HG02870 (cell line): Measurements from ENCODE around the gene CSMD2.

ENCODE experiments used
- ATAC-seq: cut with Tn5 transposase; IDR thresholded peaks from one replicate; pipeline ENCODE4 v1.9.1; 2021; ENCODE audit warnings: mild to moderate bottlenecking, moderate library complexity; ENCODE audit not compliant: unreplicated experiment

Gene CSMD2

DNA sequence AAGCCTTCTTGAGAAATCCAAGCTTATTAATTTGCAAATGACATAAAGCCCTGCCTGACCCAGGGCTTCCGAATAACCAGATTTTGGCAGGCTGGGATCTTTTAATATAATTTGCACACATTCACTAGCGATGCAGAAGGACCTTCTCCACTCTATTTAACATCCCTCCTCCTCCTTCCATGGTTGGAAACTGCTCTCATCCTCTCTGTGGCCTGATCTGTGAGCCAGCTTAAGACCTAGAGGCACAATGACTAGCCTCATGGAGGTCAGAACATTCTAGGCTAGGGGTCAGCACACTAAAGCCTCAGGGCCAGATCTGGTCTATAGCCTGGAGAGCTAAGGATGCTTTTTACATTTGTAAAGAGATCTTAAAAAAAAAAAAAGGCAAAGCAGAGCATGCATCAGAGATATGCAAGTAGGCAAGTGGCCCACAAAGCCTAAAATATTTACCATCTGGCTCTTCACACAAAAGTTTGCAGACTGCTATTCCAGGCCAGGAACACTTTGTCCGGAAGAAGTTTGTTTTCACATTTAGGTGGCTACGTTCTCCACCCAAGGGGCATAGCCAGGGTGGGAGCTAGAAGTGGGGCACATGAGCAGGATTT, 439.4 kb downstream of the CSMD2 start:
- ATAC-seq: no peak

DNA sequence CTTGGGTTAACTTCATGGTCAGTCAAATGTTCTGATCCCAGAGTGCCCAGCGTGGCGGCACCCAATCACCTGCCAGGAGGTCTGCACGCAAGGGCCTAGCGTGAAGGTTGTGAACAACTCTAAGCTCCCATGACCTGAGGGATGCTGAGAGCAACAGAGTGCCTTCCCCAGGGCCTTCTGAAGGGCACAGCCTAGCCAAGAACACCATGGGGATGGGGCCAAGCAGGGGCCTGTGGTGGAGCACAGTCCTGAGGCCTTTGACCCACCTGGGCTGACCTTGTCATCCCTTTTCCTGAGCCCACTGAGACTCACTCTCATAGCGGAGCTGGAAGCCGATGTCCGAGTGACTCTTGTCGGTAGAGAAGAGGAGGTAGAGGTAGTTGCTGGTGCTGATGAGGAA, 440.0 kb downstream of the CSMD2 start:
- ATAC-seq: no peak

DNA sequence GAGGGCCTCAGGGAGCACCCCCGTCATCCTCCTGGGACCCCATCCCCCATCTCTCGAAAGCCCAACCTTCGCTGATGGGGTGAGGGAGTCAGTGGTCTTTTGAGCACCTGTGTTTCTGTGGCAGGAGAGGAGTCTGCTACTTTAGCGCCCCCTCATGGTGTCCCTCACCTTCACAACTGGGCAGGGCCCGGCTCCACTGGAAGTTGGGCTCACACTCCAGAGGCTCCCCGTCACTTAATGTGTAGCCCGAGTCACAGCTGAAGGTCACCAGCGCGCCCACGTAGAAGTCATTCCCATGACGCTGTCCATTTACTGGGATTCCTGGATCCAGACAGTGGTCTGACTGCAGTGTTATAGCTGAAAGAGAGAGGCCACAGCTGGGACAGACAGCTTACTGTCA, 440.7 kb downstream of the CSMD2 start:
- ATAC-seq: no peak

DNA sequence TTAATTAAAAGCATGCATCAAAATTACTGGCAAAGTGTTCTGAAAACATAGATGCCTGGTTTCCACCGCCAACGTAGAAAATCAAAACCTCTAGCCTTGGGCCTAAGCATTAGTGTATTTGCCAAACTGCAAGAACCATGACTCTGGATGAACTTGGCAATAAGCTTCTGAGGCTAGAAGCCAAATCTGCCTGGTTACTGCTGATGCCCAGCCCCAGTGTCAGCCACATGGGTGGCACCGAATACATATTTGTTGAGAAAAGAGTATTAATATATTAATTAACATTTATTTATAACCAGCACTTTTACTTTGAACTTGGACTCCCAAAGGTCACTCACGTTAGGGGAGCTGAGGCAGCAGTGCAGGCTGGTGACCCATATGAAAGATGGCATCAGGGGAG, 441.8 kb downstream of the CSMD2 start:
- no peak for ATAC-seq

DNA sequence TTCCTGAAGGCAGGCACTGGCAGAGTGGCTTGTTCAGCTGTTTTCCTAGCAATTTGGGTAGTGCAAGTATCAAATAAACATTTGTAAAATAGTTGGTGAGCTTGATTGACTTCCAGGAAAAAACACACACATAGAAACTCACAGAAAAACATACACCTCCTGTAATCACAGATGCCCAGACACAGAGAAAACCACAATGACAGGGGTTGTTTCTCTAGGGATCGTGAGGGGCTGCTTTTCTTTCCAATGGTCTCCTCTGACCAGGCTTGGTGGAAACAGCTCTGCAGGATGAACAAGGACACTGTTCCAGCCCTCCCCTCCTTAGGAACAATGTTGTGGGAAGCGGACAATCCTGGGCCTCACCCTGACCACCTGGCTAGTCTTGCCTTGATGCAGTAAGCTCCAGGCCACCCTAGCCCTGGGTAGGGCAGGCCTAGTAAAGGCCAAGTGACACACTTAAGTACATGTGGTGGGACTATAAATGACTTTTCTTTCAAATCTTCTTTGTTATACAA, 443.7 kb downstream of the CSMD2 start:
- no peak for ATAC-seq

DNA sequence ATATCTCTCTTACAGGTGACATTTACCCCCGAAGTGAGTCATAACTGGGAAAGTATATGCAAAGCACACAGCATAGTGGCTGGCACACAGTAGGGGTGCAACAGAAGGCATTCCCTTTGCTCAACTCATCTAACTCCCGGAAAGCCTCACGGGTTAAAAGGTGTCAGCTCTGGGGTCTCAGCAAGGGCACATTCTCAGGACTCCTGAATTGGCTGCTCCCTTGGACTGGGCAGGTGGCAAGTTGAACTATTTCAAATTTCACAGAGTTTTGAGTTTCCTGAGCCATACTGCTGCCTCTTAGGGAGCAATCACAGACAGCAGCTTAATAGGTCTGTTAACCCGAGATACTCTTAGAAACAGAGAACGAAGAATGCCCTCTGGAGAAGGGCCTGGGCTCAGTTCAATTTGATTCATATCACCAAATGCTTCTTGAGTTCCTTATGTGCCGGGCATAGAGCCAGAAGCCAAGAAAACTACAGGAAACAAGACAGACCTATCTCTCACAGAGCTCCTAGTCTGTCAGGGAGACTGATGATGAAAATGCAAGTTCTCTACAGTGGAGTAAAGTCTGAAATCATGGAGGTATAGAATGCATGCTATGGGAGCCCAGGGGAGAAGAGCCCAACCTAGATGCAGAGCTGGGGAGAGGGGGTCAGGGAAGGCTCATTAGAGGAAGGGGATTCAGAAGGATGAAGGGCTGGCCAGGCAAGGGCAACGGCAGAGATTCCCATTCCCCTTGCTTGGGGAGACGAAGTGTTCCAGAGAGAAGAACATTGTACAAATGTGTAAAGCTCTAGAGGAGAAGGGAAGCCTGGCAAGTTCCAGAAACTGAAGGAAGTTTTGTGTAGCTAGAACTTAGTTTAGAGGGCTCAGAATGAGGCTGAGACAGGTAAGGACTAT, 445.0 kb downstream of the CSMD2 start:
- no peak for ATAC-seq

DNA sequence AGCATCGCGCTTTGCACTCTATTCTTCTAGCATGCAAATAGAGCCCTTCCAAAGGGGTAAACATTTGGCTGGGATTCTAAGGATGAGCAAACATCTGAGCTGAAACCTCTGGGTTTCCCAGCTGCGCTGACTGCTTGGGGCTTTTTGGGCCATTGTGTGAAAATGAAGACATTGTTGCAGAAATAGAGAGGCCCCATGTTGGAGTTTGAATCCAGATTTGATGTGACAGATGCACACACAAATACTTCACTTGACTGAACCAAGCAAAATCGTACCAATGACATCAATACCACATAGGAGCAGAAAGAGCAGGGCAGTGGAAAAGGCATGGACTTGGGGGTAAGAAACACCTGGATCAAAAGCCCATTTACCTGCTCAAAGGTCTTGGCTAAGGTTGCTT, 445.7 kb downstream of the CSMD2 start:
- ATAC-seq: no peak

DNA sequence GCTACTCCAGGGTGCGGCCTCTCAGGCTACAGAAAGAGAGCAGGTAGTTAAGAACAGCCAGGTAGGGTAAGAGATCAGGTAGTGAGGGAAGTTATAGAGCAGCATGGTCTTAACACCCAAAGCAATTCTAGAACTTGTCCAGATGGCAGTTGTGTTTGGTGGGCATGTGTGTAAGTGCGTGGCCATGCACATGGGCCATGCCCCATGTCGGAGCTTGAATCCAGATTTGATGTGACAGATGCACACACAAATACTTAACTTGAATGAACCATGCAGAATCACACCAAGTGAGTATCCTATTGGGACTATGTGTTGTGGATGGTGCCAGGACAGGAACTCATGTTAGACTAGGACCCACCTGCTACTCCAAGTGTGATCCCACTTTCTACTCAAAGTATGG, 446.8 kb downstream of the CSMD2 start:
- no peak for ATAC-seq

DNA sequence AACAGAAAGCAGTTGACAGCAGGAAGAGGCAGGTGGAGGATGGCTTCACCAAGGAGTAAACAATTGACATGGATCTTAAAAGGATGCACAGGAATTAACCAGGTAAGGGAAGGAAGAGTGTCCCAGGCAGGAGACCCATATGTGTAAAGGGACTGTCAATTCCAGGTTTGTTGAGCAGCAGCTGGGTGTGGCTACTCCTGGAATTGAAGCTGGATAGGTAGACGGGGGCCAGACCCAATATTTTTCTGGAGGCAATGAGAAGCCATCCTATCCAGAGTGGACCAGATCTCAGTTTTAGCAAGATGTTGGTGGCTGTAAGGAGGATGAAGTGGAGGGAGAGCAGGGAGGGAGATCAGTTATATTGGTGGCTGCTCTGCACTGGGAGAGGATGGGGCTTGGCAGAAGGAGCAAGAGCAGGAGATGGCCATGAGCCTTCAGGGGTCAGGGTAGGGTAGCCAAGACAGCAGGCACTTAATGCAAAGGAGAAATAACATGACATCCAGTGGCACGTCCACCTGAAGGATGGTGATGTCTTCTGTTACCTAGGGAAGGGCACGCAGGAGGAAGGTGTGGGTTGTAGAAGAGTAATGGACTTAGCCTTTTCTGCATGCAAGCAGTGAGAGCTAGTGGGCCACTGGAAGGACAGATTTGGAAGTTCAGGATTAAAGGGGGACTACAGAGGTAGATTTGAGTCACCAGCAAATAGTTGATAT, 447.9 kb downstream of the CSMD2 start:
- no peak for ATAC-seq

DNA sequence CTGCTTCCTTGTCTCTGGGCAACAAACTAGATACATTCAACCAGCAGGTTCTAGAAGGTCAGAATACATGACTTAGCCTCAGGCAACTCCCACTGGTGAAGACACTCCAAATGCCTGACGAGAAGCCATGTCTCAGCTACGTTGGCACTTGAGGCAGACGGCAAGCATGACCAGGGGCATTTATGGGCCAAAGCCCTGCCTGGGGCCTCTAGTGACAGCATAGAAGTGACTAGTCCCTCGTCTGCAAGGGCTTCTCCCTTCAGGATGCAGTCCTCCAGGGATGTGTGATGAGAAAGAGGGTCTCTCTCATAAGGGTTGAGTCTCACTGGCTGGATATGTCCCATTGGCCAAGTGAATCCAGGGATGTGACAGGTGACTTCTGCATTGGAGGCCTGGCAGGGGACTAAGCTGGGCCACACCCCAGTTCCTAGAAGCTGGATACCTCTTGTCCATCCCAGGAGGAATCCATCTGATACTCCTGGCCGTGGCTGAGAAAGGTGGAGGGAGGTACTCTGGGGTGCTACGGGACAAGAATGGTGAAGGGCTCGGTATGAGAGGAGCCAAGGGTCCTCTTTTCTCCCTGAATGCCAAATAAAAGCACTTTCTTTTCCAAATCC, 449.7 kb downstream of the CSMD2 start:
- ATAC-seq: no peak

DNA sequence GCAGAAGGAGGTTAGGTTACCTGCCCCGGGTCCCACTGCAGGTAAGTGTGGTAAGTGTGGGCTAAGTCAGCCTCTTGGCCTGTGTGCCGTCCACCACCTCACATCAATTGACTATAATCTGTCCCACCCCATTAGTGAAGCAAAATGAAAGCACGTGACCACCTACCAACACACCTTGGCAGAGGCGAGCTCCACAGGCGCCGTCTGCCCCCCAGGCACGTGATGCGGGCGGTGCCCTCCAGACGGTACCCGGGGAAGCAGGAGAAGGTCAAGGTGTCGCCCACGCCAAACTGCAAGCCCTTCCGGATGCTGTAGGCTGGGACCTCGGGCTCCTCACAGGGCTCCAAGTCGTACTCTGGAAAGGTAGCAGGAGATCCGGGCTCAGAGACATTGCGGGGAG, 450.6 kb downstream of the CSMD2 start:
- no peak for ATAC-seq

DNA sequence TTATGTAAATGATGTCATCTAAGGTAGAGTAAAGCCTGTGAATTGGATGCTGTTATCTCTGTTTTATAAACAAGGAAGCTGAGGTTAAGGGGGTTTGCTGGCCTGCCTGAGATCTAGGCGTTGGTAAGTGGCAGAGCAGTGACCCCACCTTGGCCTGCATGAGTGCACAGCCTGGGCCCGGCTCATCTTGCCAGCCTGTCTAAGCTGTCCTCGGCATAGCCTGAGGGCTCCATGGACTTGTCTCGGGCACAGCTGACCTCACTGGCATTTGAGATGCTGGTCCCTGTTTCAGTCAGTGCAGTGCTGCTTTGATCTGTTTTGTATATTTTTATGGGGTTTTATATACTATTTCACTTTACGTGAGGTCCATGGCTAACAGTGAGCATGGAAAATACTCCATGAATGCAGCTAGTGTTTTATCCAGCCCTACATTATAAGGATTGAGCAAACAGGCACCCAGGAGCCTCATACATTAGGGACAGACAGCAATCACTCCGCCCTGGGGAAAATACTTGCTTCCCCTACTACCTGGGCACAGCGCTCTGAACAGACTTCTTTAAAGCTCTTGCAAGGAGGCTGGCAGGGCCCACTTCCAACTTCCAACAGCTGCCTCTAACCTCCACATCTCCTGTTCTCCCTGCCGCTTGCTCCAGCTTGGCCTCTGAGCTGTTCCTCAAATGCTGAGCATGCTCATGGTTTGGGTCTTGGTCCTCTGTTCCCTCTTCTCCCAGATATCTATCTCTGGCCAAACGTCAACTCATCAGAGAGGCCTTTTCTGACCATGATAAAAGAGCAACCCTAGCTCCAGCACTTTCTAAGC, 451.8 kb downstream of the CSMD2 start:
- no peak for ATAC-seq

DNA sequence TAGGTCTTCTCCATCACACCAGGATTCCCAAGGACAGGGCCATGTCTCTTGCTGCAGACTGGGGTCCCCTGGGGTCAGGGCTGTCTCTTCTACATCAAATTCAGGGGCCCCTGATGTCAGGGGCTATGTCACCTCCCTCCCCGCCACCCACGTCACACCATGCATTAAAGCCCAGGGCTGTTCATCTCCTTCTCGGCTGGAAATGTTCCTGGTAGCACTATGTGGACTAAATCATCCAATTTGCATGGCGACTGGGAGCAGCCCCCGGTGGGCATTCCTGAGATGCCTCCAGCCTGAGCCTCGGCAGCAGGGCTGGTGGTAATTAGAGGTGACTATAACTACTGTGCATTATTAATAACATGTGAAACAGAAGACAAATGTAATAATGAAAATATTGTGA, 452.8 kb downstream of the CSMD2 start:
- ATAC-seq: no peak

DNA sequence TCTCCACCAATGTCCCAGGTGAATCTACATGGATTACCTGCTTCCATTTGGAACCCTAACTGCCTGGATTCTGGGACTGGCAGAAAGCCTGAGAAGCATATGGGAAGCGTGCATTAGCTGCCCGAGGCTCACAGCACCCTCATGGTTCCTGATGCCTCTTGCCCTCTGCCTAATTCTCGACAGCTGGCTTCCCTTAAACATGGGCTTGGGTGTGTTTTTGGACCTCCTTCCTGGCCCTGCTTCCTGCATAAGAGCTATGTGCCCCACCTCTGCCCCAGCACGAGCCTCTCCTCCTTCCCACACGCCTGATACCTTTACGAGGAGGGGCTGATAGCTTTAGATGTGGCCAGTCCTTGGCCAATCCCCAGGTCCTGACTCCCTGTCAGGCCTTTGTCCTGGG, 453.5 kb downstream of the CSMD2 start:
- no peak for ATAC-seq

DNA sequence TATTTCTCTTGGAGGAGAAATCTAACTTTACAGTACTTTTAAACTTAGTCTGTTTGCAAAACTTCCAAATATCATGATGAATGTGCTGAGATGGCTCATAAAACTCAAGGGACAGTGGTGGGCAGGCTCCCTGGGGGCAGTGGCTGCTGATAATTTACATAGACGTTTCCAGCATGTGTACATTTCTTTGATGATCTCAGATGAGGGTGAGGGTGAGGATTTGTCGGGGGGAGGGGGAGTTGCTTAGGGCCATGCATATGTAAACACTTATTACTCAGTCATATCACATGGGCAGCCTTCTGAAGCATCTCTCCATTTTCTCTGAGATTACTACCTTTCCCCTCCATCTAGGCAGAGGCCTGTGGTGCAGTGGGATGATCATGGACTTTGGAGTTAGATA, 454.1 kb downstream of the CSMD2 start:
- no peak for ATAC-seq

DNA sequence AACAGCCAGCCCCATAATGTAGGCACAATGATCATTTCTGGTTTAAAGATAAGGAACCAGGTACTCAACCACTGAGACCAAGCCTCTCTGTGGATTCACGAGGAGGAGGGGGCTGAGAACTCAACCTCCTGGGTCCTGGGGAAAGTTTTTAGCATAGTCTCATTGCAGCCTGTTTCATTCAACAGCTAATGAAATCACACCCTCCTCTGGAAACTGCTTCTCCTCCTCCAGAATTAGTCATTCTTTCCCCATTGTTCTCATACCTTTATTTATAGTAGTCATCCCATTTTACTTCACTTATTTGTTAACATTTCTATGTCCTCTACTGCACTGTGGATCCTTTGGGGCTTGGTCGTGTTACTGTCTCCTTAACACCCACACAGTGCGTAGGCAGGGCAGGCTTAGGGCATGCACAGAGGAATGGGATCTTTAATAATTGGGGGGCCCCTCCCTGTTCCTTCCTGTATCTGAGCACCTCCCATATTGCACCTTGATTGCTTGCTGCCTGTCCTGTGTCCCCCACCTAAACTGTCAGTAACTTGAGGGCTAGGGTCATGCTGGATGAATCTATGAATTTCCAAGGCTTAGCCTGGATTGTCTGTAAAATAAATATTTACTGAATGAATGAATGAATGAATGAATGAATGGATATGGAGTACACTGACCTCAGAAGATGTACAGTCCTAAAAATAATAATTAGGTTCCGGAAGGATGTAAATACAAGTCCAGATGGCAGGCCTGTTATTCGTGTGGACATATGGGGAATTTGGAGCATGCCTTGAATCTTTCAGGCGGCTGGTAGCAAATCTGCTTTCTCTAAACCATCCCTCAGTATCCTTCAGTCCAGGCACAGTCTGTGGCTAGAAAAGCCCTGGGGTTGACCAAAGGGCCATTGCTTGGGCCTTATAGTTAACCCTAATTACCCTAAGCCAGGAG, 455.0 kb downstream of the CSMD2 start:
- no peak for ATAC-seq

DNA sequence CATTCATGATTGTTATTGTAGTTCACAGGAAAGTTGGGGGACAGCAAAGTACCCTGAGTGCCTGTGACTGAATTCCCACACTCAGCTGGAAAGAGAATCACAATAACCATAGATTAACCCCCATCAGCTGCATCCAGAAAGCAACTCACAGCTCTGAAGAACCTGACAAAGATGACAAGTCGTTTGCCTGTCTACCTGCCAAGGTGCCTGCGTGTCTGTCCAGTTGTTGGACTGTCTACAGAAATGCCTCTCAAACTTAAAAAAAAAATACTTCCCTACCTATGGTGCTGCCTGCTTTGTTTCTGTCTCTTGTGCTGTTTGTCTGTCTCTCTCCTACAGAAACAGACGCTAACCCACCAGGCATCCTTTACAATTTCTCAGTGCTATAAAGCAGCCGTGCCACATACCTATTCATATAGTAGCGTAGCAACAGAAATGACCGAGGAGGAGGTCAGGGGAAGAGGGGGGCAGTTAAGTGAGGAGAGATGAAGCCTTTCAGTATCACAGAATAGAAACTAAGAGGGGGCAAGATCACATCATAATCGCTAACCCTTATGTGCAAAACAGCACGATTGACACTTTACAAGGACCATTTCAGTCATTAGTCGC, 455.8 kb downstream of the CSMD2 start:
- ATAC-seq: no peak

DNA sequence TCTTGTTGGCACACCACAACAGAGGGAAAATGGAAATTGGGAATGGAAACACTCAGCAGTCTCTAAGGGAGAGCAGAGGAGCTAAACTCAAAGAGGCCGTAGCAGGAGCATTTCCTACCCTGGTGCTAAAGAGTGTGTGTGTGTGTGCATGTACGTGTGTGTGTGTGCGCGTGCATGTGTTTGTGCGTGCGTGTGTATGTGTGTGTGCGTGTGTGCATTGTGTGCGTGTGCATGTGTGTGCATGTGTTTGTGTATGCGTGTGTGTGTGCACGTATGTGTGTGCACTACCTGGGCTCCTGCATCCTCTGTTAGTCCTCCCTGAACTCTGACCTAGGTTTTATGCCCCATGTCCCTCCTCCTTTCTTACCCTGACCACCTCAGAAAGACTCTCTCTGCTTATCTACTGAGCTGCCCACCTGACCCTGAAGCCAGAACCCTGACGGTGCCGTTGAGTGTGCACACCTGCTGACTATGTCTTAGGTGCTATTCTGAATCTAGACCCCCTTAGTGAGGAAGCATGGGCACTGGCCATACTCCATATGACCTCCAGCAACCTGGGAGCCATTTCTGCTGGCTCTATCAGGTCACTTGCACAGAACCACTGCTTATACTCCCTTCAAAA, 458.3 kb downstream of the CSMD2 start:
- no peak for ATAC-seq

DNA sequence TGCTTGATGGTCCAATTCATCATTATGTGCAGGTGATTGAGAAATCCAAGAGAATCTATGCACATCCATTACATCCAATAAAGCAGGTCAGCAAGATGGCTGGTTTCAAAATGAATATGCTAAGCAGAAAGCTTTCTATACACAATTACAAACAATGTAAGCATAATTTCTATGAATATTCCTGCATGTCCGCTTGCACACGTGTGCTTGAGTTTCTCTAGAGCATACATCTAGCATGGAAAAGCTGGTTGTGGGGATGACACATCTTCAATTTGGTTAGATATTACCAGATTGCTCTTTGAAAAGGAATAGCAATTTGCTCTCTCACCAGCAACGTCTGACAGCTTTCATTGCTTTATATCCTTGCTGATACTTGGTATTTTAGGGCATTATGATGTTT, 461.6 kb downstream of the CSMD2 start:
- no peak for ATAC-seq
